HG02981 (cell line): Measurements from ENCODE around the gene SGPP1.
A peak's percentile ranks its signal among the peaks of the same experiment; 100 is the strongest.
"Not testable (repeated sequence)": the region's sequence is repeated elsewhere in the genome, so short reads cannot be mapped to it uniquely, and the experiment has no call there.

Experiments
- ATAC-seq: cut with Tn5 transposase; IDR thresholded peaks from one replicate; pipeline ENCODE4 v1.9.1; 2021; ENCODE audit warnings: mild to moderate bottlenecking, moderate library complexity; ENCODE audit not compliant: unreplicated experiment

SGPP1 gene

GRCh38 chr14:63727231-63727735, 582 bp downstream of the SGPP1 start:
- peak; percentile 22 for ATAC-seq

DNA sequence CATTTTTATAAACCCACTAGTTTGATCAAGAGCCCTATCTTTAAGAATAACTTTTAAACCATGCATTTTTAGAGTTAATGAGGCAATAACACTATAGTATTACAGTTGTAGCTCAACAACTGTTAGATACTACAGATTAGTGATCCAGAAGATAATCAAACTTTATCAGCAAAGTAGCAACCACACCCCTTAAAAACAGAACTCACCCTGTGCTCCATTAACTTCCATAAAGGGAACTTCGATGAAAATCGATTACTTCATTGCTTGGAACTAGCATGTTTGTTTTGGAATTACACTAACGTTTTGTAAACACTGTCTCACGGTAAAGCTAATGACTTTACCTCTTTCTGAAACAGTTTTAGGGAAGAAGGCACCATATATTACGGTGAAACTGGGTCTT, 1.4 kb downstream of the SGPP1 start:
- ATAC-seq, result no peak

DNA sequence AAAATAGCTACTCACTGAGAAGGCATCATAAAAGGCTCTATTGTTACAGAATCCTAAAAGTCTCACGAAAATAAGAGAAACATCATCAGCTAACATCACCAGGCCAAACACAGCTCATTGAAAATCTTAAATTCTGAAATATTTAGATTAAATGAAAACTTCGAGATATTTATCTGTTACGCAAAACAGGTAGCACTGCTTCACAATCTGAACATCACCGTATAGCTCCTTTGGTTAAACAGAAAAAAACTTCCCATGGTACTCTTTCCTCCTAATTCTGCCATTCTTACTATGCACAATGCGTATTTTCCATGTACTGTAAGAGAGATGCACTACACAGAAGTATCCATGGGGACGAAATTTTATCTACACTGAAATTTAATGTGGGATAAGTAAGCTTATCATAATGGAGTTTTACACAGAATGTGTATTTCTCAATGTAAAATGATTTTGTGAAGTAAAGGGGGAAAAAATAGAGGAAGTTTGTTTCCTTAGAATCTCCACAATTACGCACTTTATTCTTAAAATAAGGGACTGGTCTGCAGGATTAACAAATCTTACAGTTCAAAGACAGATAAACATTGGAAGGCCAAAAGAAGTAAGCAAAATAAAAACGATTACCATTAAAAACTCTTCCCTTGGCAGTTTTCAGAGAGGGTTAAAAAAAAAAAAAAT, 1.9 kb downstream of the SGPP1 start:
- no peak for ATAC-seq

DNA sequence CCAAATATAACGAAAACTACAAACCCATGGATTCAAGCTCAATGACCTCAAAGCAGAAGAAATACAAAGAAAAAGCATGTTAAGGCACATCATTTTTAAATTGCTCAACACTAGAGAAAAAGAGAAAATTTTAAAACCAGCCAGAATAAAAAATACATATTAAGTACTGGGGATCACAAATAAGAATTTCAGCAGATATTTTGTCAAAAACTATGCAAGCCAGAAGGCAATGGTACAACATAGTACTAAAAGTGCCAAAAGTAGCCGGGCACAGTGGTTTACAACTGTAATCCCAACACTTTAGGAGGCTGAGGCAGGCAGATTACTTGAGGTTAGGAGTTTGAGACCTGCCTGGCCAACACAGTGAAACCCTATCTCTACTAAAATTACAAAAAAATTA, 10.2 kb downstream of the SGPP1 start:
- ATAC-seq, result no peak

GRCh38 chr14:63715360-63715759, 12.5 kb downstream of the SGPP1 start:
- ATAC-seq, result no peak

DNA sequence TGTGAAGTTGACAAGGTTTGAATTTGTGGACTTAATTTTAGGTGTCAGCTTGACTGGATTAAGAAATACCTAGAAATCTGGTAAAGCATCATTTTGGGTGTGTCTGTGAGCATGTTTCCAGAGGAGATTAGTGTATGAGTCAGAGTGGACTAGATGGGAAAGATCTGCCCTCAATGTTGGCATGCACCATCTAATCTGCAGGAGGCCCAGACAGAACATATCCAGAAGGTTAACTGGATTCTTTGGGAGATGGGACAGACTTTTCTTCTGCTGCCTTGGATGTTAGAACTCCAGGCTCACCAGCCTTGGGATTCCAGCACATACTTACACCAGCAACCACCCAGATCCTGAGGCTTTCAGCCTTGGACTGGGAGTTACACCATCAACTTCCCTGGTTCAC, 14.1 kb downstream of the SGPP1 start:
- ATAC-seq, result no peak

DNA sequence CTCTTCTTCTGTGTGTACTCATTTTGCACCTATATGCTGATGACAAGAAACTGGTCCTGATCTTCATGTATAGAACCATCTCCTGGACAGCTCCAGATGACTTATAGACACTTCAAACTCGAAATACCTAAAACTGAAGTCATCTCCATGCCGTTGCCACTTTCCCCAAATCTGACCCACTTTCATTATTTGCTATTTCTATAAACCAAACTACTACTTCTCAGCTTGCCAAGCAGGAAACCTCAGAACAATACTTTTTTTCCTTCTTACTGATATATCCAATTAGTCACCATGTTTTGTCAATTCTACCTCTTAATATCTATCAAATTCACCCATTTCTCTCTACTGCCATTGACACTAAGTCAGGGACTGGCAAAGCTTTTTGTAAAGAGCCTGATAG, 14.8 kb downstream of the SGPP1 start:
- ATAC-seq, result no peak

GRCh38 chr14:63712123-63712522, 15.7 kb downstream of the SGPP1 start:
- ATAC-seq, result no peak

DNA sequence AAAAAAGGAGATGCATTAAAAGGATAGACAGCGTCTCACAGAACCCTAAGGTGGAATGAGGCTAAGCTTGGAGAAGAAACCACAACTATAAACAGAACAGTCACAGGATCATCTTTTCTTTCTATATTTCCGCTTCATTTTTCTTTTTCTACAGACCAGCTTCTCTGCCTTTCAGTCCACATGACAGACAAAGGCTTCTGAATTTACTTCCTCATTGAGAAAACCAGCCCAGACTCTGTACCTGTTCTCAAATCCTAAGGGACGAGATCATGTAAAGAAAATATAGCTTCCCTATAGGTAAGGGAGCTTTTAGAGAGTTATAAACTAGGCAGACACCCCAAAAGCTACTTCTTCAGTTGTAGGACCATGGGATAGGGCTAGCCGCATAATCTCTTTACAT, 17.4 kb downstream of the SGPP1 start:
- no peak for ATAC-seq

DNA sequence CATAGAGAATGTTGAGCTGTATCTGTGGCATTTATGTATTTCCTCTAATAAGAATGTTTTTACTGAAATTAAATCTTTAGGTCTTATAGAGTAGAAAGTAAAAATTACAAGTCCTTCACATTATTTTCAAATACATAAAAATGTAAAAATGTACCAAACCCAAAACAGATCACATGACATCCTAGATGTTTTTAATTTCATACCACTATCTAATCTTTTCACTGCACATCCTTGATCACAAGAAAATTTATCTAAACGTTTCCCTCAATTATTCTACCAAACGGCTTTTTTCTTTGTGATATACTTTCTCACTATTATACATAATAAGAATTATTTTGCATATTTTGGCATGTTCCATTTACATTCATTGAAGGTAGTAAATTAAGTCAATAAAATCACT, 18.3 kb downstream of the SGPP1 start:
- ATAC-seq, result no peak

- ATAC-seq, result no peak
Measured at GRCh38 chr14:63707216-63707615, 20.6 kb downstream of the SGPP1 start.

DNA sequence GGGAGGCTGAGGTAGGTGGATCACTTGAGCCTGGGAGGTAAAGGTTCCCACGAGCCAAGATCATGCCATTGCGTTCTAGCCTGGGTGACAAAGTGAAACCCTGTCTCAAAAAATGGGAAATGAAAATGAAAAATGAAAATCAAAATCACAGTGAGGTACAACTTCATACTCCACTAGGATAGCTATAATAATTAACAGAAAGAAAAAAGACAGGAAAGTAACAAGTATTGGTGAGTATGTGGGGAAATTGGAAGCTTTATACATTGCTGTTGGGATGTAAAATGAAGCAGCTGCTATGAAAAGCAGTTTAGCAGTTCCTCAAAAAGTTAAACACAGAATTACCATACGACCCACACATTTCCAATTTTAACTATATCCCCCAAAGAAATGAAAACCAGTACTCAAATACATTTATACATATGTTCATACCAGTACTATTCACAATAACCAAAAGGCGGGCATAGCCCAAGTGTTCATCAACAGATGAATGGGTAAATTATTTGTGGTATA, 22.2 kb downstream of the SGPP1 start:
- peak; percentile 52 for ATAC-seq

DNA sequence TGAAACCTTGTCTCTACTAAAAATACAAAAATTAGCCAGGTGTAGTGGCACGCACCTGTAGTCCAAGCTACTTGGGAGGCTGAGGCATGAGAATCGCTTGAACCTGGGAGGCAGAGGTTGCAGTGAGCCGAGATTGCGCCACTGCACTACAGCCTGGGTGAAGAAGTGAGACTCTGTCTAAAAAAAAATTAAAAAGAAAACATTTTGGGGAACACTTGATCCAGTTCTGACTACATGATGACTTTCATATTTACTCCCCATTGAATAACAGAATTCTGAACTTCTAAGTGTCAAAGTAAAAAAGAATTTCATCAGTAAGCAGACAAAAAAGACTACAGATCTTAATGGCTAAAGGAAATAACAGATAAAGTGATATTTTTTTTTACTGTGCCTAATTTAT, 25.3 kb downstream of the SGPP1 start:
- not testable (repeated sequence) for ATAC-seq

DNA sequence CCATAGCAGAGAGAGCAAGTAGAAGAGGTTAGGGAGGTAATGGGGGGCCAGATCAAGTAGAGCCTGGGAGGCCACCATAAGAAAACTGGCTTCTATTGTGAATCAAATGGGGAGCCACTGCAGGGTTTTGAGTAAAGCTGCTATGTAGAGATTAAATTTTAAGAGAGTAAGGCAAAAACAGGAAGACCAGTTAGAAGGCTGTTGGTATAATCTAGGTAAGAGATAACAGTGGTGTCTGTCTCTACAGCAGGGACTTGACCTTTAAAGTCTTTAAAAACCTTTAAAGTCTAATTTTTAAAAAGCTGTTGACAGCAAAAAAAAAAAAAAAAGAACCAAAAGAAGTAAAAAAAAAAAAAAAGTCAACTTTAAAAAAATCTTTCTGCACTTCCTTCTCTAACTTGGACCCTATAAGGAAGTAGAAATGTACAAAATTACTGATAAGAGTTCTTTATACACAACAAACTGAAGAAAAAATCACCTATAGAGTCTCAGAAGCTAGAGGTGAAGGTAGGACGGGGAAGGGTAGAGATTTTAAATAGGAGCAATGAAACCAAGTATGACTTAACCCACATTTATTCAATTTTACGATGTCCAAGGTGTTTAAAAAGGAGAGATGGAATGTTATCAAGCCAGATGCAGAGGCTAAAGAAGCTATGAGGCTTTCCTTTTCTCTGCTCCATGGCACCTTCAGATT, 26.1 kb downstream of the SGPP1 start:
- no peak for ATAC-seq

DNA sequence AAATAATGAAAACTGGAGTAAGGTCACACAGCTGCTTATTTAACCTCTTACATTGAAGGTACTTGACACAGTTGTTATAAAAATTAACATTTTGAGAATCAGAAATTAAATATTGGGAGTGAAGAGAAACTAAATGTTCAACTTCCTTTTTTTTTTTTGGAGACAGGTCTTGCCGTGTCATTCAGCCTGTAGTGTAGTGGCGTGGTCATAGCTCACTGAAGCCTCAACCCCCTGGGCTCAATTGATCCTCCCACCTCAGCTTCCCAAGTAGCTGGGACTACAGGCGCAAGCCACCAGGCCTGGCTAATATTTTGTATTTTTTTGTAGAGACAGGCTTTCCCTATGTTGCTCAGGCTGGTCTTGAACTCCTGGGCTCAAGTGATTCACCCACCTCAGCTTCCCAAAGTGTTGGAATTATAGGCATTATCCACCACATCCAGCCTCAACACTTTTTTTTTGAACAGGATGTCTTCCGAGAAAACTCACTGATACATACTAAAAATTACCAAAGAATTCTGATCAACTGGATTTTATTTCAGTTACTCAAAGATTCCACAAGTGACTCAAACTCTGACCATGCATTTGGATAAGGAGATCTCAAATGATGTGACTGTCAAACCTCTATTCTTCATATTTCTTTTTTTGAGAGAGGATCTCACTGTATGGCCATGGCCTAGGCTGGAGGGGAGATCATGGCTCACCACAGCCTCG, 35.4 kb downstream of the SGPP1 start:
- ATAC-seq, result no peak

DNA sequence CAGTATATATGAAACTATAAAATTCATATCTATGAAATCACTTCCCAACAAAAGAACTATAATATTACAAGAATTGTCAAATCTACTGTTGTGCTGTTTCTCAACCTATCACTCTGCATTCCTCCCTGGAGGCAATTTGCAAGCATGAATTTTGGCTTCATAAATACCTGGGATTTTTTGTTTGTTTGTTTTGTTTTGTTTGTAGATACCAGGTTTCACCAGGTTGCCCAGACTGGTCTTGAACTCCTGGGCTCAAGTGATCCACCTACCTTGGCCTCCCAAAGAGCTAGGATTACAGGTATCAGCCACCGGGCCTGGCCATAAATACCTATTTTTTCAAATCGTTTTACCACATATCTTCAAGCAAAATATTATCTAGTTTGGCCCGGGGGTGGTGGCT, 38.7 kb downstream of the SGPP1 start:
- no peak for ATAC-seq

- no peak for ATAC-seq
Measured at GRCh38 chr14:63686926-63687325, 40.9 kb downstream of the SGPP1 start.

GRCh38 chr14:63685401-63685800, 42.5 kb downstream of the SGPP1 start:
- no peak for ATAC-seq

- ATAC-seq, result no peak
Measured at GRCh38 chr14:63682727-63683593, 44.9 kb downstream of the SGPP1 start.

GRCh38 chr14:63678536-63678935, 49.3 kb downstream of the SGPP1 start:
- no peak for ATAC-seq

DNA sequence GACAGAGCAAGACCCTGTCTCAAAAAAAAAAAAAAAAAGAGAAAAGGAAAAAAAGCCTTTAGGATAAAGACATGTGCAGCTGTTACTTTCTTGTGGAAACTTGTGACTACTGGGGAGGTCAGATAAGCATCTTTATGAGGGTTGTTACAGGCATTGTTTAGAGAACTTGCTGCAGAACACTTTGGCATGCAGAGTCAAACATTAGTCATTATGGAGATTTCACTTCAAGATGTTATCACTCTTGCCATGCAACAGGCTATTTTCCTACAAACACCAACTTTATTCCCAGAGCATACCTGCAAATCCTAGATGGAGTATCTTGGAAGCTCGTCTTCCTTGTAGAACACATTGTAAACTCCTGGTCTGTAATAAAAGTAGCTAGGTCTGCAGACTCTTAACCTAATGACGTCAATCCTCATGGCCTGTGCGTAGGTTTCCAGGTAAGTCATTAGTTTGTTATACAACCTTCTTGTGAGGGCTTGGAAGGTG, 49.9 kb downstream of the SGPP1 start:
- ATAC-seq, result no peak
